G401 (cell line): ENCODE results near the gene GPR132. TPM values are rescaled to one million over a fixed set of nuclear protein-coding genes. Genes with fewer than 3 reads are reported as not detected.
A peak's percentile ranks its signal among the peaks of the same experiment; 100 is the strongest.

ENCODE experiments used
- DNase-seq: peaks from one replicate; pipeline ENCODE4 v3.0.0-alpha.2; 2015; ENCODE audit warnings: low spot score
- in situ Hi-C: cut with HindIII; loops from 2 replicates; pipeline ENCODE4 v1.10.0; 2016; ENCODE audit warnings: low sequenced_read_pairs, mixed read lengths
- total RNA-seq: library from RNA; depleted of rRNA; stranded (reverse); fragments of >200 nt; shearing (Covaris generic); gene quantifications from 2 replicates; pipeline ENCODE4 v1.2.3, GENCODE V29; 2014; rRNA removed

The GPR132 gene
- total RNA-seq, 1 experiment from 2014 or later = not detected

DNA sequence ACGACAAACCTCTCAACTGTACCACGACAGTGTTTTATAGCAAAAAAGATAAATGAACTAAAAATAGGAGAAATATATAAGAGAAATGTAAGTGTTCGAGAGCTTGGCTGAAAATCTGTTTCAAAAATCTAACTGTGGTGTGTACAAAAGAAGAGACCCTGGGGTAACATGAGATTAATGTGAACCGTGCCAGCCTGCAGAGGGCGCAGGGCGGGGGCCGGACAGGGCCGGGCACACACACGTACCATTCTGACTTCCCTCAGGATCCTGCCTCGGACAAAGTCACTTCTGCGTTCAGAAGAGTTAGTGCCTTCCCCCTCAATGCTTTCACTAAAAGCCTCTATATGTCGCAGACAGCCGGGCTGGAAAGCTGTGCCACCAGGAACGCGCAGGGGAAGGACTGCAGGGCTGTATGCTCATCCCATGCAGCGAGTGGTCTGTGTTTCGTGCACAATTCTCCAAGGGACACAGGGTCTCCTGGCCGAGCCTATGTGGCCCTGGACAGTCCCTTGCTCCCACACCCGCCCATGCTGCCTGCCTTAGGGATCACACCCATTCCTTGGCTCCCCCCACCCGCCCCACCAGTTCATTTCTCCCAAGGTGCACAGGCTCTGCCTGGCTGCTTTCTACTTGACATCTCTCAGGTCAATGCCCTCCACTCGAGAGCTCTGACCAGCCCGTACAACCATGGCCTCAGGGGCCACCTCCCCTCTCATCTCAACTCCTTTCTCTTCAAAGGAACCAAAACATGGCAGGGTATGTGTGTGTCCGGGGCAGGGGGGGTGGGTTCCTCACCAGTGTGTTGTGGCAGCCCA is 52.9 kb downstream of the GPR132 start:
- in situ Hi-C loops = no loop called here
- peak; percentile 61 for DNase-seq

DNA sequence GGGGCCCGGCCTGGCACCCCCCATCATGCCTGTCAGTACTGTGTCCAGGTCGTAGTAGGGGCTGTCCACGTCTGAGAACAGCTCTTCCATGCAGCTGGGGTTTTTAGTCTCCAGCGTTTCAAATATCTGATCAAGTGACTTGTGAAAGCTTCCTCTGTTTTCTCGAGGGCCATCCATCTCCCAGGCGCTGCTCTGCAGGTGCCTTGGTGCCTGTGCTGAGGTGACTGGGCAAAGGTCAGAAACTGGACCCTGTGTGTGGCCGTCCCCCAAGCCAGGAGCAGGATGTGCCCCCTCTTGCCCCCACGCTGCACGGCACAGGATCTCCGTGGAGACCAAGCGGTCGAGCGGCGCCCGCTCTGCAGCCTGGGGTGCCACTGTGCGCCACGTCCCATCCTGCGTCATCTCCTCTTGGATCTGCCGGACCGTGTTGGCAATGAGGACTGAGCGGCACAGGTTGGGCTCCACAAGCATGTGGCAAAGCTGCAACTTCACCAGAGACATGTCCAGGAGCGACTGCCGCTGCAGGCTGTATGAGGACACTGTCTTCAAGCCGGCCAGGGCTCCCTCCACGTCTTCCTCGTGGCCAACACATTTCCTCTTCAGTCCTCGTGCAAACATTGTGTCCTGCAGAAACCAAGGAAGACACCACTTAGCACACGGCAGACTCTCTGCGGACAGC is 53.8 kb downstream of the GPR132 start:
- peak; percentile 50 for DNase-seq
- in situ Hi-C loops = no loop called here

DNA sequence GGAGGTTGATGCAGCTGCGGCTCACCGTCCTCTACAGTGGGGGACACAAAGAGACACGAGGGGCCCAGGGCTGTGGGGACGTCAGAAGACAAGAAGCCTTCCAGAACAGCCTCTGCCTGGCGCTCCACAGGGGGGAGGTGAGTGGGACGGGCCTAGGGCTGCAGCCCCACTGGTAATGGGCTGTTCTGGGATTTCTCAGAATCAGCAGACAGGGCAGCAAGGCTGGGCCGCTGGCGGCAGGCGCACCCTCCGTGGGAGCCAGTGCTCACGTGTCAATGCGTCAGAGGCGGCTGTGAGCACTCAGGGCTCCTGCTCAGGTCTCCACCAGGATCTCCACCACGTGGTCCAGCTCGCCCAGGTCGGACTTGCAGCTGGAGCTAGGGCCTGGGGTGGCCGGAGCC is 54.3 kb downstream of the GPR132 start:
- in situ Hi-C loops = no loop called here
- no peak for DNase-seq

DNA sequence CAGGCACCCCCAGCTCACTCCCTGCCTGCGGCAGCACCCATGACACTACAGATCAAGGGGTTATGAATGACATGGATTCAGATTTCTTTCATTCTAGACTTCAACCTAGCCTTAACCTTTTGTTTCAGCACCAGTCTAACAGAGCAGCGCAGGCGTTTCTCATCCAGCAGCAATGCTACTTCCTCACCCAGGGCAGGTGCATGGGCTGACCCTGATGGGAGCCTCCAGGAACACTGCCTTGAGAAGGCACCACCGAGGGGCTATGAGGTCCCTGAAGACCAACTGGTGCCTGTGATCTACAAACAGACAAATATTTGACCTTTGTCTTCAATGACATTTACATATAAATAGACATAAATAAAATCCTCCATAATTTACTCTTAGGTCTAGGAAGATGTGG is 55.1 kb downstream of the GPR132 start:
- no peak for DNase-seq
- in situ Hi-C loops = no loop called here

DNA sequence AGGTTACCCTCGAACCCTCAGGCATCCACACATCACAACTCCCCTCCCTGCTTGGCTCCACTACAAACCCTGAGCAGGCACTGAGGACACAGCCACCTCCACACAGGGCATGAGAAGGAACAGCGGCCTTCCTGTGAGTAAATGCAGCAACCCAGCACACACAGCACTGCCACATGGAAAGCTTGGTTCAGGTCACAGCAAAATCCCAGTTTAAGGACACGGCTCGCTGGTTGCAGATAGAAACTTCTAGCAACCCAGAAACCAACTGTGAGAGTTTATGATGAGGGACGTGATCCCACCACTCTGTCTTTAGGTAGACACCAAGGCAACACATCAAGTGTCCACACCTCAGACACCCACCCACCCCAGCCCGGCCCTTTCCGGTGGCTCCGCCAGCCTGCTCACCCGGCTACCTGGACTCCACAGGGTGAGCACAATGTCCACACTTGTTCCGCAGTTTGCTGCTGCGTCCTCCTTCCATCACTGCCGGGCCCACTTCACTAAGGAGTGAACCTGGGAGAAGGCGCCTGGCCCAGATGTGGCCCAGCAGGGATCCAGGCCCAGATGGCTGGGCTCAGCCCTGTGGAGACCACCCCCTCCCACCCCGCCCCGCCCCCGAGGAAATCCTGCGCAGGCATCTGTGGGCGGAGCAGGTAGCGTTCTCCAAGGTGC is 57.5 kb downstream of the GPR132 start:
- in situ Hi-C loops = no loop called here
- no peak for DNase-seq

DNA sequence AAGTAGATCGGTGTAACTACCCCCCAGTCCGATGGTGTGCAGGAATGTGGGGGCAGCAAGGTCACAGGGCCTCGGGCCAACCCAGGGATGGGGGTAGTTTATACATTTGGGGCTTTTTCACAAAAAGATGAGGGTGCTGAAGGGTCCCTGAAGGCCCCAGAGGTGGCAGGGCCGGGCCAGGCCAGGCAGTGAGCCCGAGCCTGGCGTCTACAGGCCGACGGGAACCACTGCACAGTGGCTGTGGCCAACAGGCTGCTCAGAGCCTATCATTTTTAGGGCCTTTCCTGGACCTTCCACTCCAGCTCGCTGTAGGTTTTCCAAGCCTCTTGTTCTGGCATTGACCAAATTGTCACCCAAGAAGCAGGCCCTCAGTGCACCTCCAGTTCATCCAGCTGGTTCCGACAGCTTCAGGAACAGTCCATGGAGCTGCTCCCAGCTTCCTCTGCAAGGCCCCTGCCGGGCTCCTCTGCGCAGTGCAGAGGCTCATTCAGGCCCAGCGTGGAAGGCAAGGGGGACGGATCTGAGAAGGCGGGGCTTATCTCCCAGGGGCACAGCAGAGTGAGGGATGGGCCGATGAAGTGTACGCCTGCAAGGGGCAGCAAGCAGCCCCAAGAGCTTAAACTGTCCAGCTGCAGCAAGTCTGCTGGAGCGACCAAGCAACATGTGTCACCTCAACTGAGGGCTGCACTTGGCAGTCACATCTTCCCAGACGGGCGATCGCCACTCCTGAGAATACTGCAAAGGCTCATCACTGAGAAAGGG is 58.2 kb downstream of the GPR132 start:
- no peak for DNase-seq
- in situ Hi-C loops = no loop called here

DNA sequence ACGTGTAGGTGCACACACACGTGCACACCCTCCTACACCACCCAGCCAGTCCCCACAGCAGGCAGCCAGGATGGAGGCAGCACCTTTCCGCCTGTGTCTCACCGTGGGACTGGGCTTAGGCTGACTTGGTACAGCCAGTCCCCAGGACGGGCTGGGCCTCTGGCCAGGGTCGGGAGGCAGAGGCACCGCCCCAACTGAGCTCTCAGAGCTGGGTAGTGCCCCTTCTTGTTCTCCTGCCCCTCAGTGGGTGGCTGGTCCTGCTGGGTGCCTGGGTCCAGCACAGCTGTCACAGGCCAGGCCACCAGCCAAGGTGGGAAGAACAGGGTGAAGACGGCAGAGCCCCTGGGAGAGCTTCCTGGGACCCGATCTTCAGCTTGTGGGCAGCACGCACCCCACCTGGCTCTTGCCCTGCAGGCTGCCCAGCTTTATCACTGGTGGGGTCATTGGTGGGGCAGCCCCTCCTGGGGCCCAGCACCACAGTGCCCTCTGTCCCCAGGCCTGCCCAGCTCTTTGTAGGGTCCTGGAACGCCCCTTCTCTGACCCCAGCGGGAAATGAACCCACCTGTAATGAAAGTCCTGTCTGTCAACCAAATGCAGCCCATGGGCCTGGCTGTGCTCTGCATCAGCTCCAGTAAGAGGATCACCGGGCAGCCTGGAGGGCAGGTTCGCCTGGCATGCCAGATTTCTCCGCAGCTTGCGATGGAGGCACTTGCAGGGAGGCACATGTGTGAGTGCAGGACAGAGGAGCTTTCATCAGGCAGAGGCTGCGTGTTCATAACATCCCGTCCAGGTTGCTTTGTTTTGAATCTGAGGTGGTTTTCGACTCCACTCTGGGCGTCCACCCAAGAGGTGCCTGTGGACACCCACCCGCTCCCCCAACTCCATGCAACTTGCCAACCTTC is 59.0 kb downstream of the GPR132 start:
- no peak for DNase-seq
- in situ Hi-C loops = no loop called here

DNA sequence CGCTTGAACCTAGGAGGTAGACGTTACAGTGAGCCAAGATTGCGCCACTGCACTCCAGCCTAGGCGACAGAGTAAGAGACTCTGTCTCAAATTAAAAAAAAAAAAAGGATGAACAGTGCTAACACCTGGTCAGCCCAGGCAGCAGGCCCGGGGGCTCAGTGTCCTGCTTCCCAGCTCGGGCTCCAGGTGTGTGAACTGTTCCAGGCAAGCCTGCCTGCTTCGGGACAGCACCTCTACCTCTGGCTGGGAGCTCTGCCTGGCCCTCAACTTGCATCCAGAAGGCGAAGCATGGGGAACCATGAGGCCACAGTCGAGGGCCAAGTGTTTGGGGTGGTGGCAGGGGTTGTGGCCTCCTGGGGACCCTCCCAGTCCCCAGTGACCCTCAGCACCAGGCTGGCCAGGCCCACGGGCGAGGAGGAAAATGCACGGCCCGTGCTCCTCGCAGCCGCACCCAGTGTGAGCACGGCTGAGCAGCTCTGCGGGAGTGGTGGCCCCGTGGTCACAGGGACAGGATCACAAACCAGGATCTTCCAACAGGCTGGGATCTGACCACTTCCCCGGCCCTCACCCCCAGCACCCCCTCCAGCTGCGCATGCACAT is 59.8 kb downstream of the GPR132 start:
- DNase-seq = no peak
- in situ Hi-C loops = no loop called here

Other genes starting within 250 kb of the GPR132 start
- 10.6 and 14.4 TPM in 2 replicates for gene CEP170B, start 200.2 kb downstream of the GPR132 start, total RNA-seq
- gene PLD4, start 140.6 kb downstream of the GPR132 start, total RNA-seq = not detected in 2 replicates
- 17.0 and 31.1 TPM in 2 replicates for gene AHNAK2, start 87.1 kb downstream of the GPR132 start, total RNA-seq
- 10.5 and 18.0 TPM in 2 replicates for gene CLBA1, start 79.6 kb downstream of the GPR132 start, total RNA-seq
- 69.8 and 83.1 TPM in 2 replicates for gene CDCA4, start 44.3 kb downstream of the GPR132 start, total RNA-seq
- gene JAG2, start 103.3 kb upstream of the GPR132 start, total RNA-seq = 8.6 and 17.2 TPM in 2 replicates
- gene NUDT14, start 115.9 kb upstream of the GPR132 start, total RNA-seq = 39.0 and 46.0 TPM in 2 replicates
- 40.4 and 42.6 TPM in 2 replicates for gene BTBD6, start 183.1 kb upstream of the GPR132 start, total RNA-seq
- gene BRF1, start 235.6 kb upstream of the GPR132 start, total RNA-seq = 30.3 and 46.8 TPM in 2 replicates
- gene PACS2, start 249.3 kb upstream of the GPR132 start, total RNA-seq = 36.9 and 50.7 TPM in 2 replicates